ENCODE results near the gene DIP2C.

The DIP2C gene

GRCh38 chr10:677750-678661 is 11.5 kb downstream of the DIP2C start:
- TF ChIP-seq, protein P1, sequence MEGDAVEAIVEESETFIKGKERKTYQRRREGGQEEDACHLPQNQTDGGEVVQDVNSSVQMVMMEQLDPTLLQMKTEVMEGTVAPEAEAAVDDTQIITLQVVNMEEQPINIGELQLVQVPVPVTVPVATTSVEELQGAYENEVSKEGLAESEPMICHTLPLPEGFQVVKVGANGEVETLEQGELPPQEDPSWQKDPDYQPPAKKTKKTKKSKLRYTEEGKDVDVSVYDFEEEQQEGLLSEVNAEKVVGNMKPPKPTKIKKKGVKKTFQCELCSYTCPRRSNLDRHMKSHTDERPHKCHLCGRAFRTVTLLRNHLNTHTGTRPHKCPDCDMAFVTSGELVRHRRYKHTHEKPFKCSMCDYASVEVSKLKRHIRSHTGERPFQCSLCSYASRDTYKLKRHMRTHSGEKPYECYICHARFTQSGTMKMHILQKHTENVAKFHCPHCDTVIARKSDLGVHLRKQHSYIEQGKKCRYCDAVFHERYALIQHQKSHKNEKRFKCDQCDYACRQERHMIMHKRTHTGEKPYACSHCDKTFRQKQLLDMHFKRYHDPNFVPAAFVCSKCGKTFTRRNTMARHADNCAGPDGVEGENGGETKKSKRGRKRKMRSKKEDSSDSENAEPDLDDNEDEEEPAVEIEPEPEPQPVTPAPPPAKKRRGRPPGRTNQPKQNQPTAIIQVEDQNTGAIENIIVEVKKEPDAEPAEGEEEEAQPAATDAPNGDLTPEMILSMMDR (conservative IDR thresholded peaks at IDR 0.05; ENCODE audit: low read depth): no peak
- ChIA-PET POLR2A (ENCODE audit: low non-redundant PET) (no interaction called here), CTCF (interaction anchor here (0.6 kb wide), 1 partner anchor 33 kb away, joined by 3 read pairs; no protein-coding TSS in a partner anchor)
- no peak for DNase-seq (ENCODE audit: low spot score)
- H3K27ac ChIP-seq: no peak overlapping the region

DNA sequence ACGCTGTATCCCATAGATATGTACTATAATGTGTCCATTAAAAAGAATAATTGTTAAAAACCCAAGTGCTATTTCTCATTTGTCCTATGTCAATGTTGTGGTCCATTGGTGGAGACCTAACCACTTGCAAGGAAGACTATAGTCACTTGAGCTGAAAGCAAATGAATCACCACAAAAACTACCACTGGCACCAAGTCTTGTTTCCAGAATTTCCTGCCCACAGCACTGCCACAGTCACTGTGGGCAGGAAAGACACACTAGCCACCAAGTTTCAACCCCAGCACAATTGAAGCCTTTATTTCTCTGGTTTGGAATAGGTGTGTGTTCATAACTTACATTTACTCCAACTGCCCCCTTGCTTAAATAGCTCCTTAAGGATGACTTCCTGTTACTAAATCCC is 12.4 kb downstream of the DIP2C start:
- no peak for DNase-seq (ENCODE audit: low spot score)
- TF ChIP-seq, protein P1 (conservative IDR thresholded peaks at IDR 0.05; ENCODE audit: low read depth): no peak
- ChIA-PET CTCF (interaction anchor here (1.1 kb wide), 1 partner anchor 11 kb away, joined by 3 read pairs; no protein-coding TSS in a partner anchor), POLR2A (ENCODE audit: low non-redundant PET) (no interaction called here)
- no peak overlapping the region for H3K27ac ChIP-seq

DNA sequence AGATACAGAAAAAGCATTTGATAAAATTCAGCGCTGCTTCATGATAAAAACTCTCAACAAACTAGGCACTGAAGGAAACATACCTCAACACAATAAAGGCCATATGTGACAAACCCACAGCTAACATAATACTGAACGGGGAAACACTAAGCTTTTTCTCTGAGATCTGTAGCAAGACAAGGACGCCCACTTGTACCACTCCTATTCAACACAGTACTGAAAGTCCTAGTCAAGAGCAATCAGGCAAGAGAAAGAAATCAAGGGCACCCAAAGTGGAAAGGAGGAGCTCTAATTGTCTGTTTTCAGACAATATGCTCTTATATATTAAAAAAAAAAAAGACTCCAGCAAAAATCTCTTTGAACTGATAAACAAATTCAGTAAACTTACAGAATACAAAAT is 13.3 kb downstream of the DIP2C start:
- TF ChIP-seq, protein P1 (conservative IDR thresholded peaks at IDR 0.05; ENCODE audit: low read depth): no peak
- CTCF ChIA-PET: interaction anchor here (1.1 kb wide), 1 partner anchor 10 kb away, joined by 3 read pairs; no protein-coding TSS in a partner anchor
- DNase-seq (ENCODE audit: low spot score): no peak
- POLR2A ChIA-PET (ENCODE audit: low non-redundant PET): no interaction called here
- no peak overlapping the region for H3K27ac ChIP-seq

DNA sequence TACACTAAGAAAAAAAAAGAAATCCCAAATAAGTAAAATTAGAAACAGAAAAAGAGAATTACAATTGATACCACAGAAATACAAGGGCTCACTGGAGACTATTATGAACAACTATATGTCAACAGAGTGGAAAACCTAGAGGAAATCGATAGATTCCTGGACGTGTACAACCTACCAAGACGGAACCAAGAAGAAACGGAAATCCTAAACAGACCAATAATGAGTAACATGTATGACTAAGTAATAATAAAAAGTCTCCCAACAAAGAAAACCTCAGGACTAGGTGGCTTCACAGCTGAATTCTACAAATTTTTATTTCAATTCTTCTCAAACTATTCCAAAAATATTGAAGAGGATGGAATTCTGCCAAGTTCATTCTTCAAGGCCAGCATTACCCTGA is 13.9 kb downstream of the DIP2C start:
- ChIA-PET POLR2A (ENCODE audit: low non-redundant PET) (no interaction called here), CTCF (no interaction called here)
- DNase-seq (ENCODE audit: low spot score): no peak
- TF ChIP-seq, protein P1 (conservative IDR thresholded peaks at IDR 0.05; ENCODE audit: low read depth): no peak
- H3K27ac ChIP-seq: no peak overlapping the region

GRCh38 chr10:673492-673891 is 16.0 kb downstream of the DIP2C start:
- POLR2A ChIA-PET (ENCODE audit: low non-redundant PET): no interaction called here
- TF ChIP-seq, protein P1 (conservative IDR thresholded peaks at IDR 0.05; ENCODE audit: low read depth): no peak
- CTCF ChIA-PET: no interaction called here
- DNase-seq (ENCODE audit: low spot score): no peak
- no peak overlapping the region for H3K27ac ChIP-seq

DNA sequence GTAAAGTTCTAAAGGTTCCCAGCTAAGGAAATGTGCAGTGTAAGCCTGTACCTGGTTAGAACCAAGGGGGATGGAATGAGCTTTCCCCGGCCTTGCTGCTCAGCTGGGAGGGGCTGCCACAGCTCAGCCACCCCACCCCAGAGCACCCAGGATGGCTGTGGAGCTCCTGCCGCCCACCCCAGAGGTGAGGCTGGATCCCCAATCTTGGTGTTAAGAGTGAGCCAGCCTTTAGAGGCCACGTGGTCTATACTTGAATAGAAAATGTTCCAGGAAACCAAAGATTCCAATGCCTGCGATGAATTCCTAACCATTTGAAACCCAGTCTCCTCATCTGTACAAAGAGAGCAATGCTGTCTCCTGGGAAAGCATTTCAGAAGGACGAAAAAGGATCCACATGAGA is 16.5 kb downstream of the DIP2C start:
- H3K27ac ChIP-seq: no peak overlapping the region
- ChIA-PET CTCF (no interaction called here), POLR2A (ENCODE audit: low non-redundant PET) (no interaction called here)
- no peak for DNase-seq (ENCODE audit: low spot score)
- TF ChIP-seq, protein P1 (conservative IDR thresholded peaks at IDR 0.05; ENCODE audit: low read depth): no peak
